Embryonic facial prominence (tissue), 1 donor: ENCODE results near the gene GASK1A.

ENCODE experiments used
- DNase-seq: peaks from one replicate; pipeline ENCODE4 v3.0.0-alpha.2; 2016; ENCODE audit errors: extremely low spot score

Gene GASK1A

GRCh38 chr3:43086460-43087165 is 107.5 kb downstream of the GASK1A start:
- no peak for DNase-seq

DNA sequence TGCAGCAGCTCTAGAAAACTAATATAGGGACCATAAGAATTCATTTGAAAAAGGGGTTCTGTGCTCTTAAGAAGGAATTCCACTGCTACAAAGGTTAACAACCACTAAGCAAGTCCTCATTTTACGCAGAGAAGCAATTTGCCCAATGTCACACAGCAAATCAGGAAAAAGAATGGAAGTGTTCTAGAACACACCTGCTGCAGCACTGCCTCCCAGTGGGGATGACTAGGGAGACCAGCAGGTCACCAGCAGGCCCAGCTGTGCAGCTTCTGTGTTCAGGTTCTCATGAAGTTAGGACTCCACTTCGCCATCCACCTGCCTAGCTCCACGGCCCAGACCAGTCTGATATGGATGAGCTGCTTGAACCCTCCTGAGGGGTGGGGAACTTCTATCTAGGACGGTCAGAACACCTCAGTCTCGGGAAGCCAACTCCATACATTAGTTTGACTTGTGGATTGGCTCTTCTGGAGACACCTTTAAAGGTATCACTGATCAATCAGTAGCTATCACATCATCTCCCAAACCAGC is 108.2 kb downstream of the GASK1A start:
- DNase-seq, result no peak

DNA sequence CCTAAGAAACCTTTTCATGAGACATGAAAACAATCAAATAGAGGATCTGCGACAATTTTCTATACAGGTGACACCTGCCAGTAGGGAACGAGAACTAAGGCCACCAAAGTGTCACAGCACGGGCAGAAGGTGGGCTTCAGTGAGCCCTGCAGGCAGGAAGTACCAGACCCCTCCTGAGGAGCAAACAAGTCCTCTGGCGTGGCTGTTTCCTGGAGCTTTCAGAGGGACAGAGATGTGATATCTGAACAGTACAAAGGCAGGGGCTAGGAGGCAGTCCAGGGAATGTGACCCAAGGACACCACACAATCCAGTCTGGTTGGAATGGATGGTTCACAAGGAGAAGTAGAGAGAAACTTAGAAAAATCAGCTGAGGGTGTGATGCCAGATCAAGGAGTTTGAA is 110.0 kb downstream of the GASK1A start:
- DNase-seq, result no peak

- no peak for DNase-seq
These were observed 111.1 kb downstream of the GASK1A start for GRCh38 chr3:43090238-43090637.

GRCh38 chr3:43091481-43091880 is 112.4 kb downstream of the GASK1A start:
- no peak for DNase-seq

GRCh38 chr3:43093006-43093405 is 113.9 kb downstream of the GASK1A start:
- no peak for DNase-seq

DNA sequence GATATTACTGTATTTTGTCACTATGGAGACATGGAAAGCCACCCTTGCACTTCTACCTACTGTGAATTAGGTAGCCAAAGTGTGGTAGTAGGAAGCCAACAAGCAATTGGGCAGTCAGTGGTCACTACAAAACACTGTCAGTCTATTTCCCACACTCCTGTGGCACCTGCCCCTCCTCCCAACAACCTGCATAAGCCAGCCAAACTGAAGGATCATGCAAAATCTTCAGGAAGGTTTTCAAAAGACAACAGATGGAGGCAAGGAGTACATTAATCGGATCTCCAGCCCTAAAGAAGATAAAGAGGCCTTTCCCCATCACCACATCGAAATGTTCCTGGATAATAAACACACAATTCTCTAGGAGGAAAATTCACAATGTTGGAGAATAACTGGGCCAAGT is 114.9 kb downstream of the GASK1A start:
- no peak for DNase-seq

GRCh38 chr3:43094381-43094780 is 115.3 kb downstream of the GASK1A start:
- DNase-seq, result no peak

GRCh38 chr3:43094851-43095250 is 115.7 kb downstream of the GASK1A start:
- no peak for DNase-seq

DNA sequence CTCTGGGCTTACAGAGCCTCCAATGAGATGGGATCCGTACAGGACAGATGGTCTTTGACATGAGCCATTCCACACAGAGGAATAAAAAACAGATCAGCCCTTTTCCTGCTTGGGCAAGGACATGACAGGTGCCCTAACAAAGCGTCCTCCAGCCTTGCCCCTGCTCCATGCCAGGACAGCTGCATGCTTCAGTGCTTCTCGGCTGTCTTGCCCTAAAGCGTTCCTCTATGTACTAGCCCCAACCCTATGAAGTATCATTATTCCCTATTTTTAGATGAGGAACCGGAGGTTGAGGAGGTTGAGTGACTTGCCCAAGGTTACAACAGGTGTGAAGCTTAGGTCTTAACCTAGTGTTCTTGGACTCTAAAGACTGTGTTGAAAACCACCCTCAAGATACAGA is 116.3 kb downstream of the GASK1A start:
- DNase-seq, result no peak

DNA sequence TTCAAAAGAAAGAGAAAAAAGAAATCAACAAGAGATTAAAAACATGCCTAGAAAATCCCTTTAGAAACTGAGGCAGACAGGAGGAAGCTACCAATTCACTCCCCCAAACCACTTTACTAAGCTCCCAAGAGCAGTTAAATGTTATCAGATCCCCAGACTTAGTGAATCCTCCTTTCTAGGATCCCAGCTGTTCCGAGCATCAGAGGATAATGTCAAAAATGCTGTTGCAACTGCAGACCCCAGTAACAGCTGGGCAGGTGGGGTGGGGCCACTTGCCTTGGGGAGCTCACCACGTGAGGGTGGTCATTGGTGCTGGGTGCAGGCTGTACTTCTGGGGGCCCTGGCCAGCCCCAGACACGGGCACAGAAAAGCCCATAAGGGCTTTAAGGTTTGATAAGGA is 117.7 kb downstream of the GASK1A start:
- DNase-seq, result no peak

DNA sequence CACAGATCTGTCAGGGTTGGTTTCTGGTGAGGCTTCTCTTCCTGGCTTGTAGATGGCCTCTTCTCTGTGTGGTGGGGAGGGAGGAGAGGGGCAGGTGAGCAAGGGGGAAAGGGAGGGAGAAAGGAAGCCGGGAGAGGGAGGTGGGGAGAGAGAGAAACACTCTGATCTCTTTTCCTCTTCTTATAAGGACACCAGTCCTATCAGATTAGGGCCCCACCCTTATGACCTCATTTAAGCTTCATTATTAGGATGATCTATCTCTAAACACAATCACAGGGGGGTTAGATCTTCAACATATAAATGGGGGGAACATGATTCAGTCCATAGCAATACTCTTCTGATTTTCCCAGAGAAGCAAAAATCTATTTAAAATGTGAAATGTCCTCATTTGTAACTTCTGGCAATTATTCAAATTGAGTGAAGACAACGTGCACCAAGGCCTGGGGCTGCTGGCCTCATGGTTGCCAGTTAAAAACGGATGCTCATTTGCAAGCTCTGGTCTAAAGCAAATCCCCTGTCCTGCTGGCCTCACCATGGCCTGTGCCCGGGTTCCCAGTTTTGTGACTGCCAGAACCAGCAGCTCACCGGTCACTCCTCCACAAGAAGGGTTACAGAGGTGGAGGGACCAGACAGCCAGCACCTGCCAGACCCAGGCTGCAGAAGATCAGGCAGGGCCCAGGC is 118.4 kb downstream of the GASK1A start:
- no peak for DNase-seq

- DNase-seq, result no peak
These were observed 119.7 kb downstream of the GASK1A start for GRCh38 chr3:43098761-43099160.

- no peak for DNase-seq
These were observed 123.8 kb downstream of the GASK1A start for GRCh38 chr3:43102773-43103480.

- no peak for DNase-seq
These were observed 124.9 kb downstream of the GASK1A start for GRCh38 chr3:43104039-43104438.

DNA sequence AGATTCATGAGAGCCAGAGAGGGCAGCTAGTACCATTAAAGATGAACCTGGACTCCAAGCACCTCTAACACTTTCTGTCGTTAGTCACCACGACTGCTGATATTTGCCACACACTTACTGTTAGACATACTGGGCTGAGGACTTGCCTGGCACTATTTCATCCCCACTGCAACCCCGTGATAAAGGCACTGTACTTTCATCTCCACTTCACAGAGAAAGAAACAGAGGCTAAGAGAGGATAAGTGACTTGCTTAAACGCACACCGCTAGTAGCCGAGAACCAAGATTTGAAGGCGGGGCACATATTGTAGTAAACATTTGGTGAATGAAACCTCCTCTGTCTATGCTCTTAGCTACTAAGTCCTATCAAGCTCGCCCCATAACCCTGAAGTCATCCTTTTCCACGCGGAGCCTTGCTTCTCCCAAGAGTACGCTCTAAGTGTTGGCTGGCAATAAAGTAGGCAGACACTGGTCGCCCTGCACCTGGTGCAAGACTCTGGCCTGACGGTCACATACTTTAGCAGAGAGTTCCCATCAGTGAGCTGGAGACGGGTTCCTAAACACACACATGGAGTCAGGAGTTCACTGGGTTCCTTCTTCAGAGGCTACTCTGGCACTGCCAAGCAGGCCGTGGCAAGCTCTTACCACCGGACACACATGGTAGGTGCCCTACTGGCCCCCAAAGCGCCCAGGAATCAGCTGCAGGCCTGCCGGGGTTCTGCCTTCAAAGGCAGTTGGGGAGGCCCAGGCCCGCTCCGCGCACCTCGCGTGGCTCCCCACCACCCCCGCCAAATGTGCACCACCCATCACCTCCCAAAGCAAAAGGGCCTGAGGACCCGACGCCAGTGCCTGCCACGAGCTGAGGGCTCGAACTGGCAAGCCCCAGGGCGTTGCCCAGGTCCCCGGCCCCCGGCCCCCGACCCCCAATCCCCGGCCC is 125.8 kb downstream of the GASK1A start:
- DNase-seq, result no peak

- DNase-seq, result peak; percentile 73
These were observed 126.6 kb downstream of the GASK1A start, which contains the start of gene POMGNT2 for GRCh38 chr3:43105596-43106292. POMGNT2 (minus strand) TSS chr3:43106079; CDS start chr3:43081431, 24,648 bp downstream.

- no peak for DNase-seq
These were observed 127.2 kb downstream of the GASK1A start for GRCh38 chr3:43106293-43106628.
